Cardiac fibroblast (primary cell): ENCODE measurements around the gene SLC25A21.
"Not testable (repeated sequence)": the region's sequence is repeated elsewhere in the genome, so short reads cannot be mapped to it uniquely, and the experiment has no call there.

Experiments used
- DNase-seq, 2 donors: peaks; one replicate each; pipeline versions ENCODE4 v3.0.0 to v3.0.0-alpha.2; 2010; ENCODE audit warnings: low read depth in 2 of 2
- H3K4me3 ChIP-seq, 2 donors: replicated peaks in 1 of 2; 1 replicate in 1 of 2; 2 replicates in 1 of 2; pipeline ENCODE4 v1.5.1; 2011; ENCODE audit warnings: low read depth in 2 of 2, low read length in 2 of 2, mild to moderate bottlenecking in 2 of 2, moderate library complexity in 1 of 2
- TF ChIP-seq, protein P1 (sequence below): IDR thresholded peaks from one replicate; pipeline ENCODE4 v1.5.1; 2011; ENCODE audit warnings: low read depth, mild to moderate bottlenecking, low read length, inconsistent platforms

The SLC25A21 gene

DNA sequence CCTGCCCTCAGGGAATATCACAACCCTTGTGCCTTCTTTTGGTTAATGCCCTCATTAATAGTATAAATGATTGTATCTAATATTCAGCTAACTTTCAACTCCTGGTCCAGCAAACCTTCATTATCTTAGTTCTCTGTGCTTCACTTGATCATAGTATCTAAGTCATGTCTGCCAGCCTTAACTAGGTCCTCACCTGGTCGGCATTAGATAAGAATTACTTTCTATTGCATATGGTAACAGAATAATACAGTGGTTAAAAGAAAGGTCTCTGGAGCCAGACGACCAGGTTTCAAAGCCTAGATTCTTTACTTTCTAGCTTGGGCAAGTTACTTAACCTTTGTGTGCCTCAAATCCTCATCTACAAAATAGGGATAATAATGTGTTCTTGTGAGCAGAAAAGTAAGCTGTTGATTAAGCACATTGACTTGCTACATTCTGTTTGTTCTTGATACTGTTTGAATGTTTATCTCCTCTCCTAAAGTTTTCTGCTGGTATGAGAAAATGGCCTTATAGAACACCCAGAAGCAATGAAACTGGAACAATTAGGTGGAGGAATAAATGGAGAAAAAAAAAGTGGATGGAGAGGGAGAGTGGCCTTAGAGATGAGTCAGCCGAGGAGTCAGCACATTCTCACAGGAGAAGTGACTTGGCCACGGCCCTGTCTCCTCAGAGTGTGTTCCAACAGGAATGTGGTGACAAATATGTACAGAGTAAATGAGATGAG, 176.1 kb downstream of the SLC25A21 start:
- H3K4me3 ChIP-seq = no peak overlapping the region
- TF ChIP-seq, protein P1, sequence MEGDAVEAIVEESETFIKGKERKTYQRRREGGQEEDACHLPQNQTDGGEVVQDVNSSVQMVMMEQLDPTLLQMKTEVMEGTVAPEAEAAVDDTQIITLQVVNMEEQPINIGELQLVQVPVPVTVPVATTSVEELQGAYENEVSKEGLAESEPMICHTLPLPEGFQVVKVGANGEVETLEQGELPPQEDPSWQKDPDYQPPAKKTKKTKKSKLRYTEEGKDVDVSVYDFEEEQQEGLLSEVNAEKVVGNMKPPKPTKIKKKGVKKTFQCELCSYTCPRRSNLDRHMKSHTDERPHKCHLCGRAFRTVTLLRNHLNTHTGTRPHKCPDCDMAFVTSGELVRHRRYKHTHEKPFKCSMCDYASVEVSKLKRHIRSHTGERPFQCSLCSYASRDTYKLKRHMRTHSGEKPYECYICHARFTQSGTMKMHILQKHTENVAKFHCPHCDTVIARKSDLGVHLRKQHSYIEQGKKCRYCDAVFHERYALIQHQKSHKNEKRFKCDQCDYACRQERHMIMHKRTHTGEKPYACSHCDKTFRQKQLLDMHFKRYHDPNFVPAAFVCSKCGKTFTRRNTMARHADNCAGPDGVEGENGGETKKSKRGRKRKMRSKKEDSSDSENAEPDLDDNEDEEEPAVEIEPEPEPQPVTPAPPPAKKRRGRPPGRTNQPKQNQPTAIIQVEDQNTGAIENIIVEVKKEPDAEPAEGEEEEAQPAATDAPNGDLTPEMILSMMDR = no peak
- DNase-seq = peak in 1 of 2 donors; percentile 84

DNA sequence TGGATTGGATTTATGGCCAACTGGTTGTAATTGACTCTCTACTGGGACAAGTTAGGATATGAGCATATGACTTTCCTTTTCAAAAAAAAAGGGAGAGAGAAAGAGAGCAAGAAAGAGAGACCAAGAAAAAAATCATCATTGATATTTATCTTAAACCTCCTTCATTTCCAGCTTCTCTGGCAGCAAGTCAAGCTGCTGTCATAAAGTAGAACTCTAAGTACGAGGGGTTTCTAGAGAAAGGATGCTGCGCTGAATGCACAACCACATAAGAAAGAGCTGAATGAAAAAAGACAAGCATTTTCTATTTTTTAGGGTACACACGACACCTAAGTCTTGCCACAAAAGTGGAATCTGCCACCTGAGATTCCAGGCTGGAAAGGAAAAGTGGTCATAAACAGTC, 182.6 kb downstream of the SLC25A21 start:
- H3K4me3 ChIP-seq = no peak overlapping the region
- TF ChIP-seq, protein P1 = no peak
- no peak for DNase-seq

DNA sequence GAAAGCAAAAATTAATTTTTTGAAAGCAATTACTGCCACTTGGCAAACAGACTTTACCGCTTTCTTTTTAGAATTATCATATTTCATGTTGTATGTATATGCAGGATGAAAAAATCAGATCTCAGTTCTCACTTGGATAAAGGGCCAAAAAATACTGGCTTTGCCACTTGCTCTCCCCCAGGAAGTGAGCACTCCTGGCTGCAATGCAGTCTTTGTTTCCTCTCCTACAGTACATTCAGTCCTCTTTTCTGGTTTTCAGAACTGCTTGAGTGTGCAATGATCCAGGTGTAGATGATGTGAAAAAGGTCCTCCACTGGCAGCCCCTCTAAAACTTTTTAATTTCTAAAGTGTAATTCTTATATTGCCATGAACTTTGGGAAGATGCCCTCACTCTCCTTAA, 183.4 kb downstream of the SLC25A21 start:
- peak in 1 of 2 donors; percentile 39 for DNase-seq
- TF ChIP-seq, protein P1 = no peak
- H3K4me3 ChIP-seq = no peak overlapping the region

DNA sequence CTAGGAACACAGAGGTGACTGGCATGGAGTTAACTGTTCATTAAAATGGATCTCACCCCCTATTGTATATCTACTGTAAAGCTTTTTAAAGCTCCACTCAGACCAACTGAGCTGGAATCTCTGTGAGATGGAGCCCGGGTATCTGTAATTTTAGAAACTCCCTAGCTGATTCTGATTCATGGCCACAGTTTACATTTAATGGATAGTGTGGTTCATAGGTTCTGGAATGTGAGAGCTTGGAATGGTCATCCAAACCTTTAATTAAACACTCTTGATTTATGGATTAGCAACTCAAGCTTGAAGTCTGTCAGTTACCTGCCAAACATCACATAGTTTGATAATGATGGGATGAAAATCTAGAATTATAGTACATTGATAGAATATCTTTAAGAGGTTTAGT, 183.8 kb downstream of the SLC25A21 start:
- no peak overlapping the region for H3K4me3 ChIP-seq
- DNase-seq = peak in 1 of 2 donors; percentile 51
- TF ChIP-seq, protein P1 = no peak

DNA sequence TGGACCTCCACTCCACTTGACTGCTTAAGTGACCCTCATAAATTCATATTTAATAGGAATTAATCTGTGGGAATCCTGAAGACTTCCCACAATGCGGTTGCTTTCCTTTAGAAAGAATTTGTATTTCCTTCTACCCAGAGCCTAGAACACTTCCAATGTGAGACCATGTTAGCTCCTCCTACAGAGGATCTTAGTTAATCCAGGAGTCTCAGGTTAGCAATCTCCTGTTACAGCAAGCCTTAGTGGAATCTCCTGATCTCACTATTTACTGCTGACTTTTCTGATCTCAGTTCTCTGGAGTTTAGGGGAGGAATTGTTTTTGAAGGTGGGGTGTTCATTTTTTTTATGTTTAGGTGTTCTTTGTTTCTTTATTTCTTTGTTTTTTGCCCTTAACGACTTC, 186.0 kb downstream of the SLC25A21 start:
- TF ChIP-seq, protein P1 = no peak
- no peak for DNase-seq
- H3K4me3 ChIP-seq = no peak overlapping the region

DNA sequence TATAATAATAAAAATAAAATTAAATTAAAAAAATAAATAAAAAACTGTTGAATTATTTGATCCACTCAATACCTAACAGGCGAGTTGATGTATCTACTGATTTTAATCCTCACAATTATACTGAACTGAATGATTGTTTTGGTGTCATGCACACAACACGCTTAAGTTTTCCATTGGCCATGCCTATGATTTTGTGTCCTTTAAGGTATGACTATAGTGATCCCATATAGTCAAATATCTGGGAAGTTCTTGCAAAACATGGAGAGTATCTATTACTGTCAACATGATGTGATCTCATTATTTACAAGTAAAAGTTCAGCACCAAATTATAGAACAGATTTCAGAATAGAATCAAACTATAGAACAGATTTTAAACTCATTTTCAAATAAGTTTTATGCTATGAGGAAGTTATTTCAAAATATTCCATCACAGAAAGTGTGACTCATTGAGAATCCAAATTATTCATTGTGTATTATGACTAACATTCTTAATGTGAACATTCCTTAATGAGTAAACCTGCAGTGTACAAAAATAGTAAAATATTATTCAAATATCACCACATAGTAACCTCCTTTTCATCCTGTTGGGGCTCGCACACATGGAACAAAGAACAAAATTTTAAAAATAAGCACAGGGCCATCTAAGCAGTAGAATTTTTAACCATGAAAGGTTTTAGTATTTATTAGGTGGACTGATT, 190.4 kb downstream of the SLC25A21 start:
- DNase-seq = peak in 1 of 2 donors; percentile 79
- TF ChIP-seq, protein P1 = no peak
- H3K4me3 ChIP-seq = no peak overlapping the region

DNA sequence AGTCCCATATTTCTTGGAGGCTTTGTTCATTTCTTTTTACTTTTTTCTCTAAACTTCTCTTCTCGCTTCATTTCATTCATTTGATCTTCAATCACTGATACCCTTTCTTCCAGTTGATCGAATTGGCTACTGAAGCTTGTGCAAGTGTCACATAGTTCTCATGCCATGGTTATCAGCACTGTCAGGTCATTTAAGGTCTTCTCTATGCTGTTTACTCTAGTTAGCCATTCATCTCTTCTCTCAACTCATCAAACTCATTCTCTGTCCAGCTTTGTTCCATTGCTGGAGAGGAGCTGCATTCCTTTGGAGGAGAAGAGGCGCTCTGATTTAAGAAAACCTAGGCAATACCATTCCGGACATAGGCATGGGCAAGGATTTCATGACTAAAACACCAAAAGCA, 192.0 kb downstream of the SLC25A21 start:
- H3K4me3 ChIP-seq, DNase-seq: not testable (repeated sequence)
